ENCODE data around the gene NLRP9.
"Not testable (repeated sequence)": the region's sequence is repeated elsewhere in the genome, so short reads cannot be mapped to it uniquely, and the experiment has no call there.

NLRP9 gene

DNA sequence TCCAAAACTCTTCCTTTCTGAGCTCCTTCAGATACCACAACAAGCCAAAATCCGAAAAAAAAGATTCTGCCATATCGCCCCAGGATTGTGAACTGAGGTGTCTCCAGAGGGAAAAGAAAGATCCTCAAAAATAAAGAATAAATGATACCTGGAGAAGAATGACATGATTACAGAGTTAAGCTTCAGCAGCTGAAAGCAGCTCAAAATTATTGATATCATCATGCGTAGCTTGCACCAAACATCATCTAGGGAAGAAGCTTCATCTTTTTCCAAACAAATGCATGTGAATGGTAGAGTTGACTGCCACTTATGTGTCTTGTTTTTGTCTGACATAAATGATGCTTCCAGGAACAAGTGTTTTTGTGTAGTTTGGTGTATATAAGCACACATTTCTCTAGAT is at the start of gene NLRP9:
TSS of gene NLRP9 (minus strand) at position 101 of the 400 bp plus-strand sequence. CDS start at position 73, 28 bp downstream.
- no peak for DNase-seq (ENCODE audit: low read depth in 2 of 2, low spot score in 1 of 2)

DNA sequence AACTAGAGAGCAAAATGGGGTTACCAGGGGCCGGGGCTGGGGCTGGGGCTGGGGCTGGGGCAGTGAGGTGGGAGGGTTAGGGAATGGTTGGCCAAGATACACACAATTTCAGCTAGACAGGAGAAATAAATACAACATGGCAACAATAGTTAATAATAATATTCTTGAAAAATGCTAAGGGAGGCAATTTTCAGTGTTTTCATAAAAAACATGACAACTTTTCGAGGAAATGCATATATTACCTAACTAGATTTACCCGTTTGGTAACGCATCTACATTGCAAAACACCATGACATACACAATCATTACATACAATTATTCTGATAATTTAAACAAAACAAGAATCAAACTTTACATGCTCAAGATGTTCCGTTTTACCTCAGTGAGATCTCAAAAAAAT is 42.9 kb upstream of the NLRP9 start:
- DNase-seq (ENCODE audit: low read depth in 2 of 2, low spot score in 1 of 2): no peak

DNA sequence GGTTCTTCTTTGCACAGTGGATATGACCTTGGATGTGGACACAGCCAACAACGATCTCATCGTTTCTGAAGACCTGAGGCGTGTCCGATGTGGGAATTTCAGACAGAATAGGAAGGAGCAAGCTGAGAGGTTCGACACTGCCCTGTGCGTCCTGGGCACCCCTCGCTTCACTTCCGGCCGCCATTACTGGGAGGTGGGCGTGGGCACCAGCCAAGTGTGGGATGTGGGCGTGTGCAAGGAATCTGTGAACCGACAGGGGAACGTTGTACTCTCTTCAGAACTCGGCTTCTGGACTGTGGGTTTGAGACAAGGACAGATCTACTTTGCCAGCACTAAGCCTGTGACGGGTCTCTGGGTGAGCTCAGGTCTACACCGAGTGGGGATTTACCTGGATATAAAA is 40.1 kb upstream of the NLRP9 start:
- no peak for DNase-seq (ENCODE audit: low read depth in 2 of 2, low spot score in 1 of 2)

DNA sequence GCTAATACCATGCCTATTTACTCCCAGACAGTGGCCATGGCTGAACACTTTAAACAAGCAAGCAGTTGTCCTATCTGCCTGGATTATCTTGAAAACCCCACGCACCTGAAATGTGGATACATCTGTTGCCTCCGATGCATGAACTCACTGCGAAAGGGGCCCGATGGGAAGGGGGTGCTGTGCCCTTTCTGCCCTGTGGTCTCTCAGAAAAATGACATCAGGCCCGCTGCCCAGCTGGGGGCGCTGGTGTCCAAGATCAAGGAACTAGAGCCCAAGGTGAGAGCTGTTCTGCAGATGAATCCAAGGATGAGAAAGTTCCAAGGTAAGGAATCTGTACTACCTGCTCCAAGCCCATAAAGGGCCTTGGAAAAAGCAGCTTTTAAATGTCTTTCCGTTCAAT is 39.3 kb upstream of the NLRP9 start:
- no peak for DNase-seq (ENCODE audit: low read depth in 2 of 2, low spot score in 1 of 2)

DNA sequence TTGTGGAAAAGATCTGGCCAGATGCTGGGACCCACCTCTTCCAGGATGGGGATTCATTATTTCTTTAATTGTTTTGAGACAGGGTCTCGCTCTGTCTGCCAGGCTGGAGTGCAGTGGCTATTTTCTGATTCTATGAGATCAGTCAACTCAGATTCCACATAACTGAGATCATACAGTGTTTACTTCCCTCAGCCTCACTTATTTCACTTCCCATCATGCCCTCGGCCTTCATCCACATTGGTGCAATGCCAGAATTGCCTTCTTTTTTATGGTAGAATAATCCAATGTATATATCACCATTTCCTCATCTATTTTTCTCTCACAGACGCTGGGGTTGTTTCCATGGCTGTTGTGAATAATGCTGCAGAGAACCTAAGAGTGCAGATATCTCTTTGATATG is 31.4 kb upstream of the NLRP9 start:
- DNase-seq (ENCODE audit: low read depth in 2 of 2, low spot score in 1 of 2): not testable (repeated sequence)

DNA sequence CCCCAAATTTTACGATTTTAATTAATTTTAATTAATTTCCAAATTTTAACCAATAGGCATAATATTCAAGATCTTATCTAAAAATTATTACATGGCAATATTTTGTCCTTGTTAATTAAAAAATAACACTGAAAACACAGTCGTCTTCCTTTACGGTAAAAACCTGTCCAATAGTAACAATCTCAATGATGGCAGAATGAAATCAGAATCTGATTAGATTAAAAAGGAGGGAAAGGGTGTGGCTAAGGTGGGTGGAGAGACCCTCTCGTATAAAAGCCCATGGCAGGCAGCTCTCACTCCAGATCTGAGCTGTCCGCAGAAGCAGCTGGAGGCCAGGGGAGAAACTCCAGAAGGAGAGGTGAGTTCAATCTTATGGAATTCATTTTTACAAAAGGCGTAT is 30.6 kb upstream of the NLRP9 start, which contains the start of gene RFPL4AL1:
TSS of gene RFPL4AL1 (plus strand) at position 301 of the 400 bp plus-strand sequence. CDS start 2,687 bp downstream, outside the sequence.
- DNase-seq (ENCODE audit: low read depth in 2 of 2, low spot score in 1 of 2): not testable (repeated sequence)

DNA sequence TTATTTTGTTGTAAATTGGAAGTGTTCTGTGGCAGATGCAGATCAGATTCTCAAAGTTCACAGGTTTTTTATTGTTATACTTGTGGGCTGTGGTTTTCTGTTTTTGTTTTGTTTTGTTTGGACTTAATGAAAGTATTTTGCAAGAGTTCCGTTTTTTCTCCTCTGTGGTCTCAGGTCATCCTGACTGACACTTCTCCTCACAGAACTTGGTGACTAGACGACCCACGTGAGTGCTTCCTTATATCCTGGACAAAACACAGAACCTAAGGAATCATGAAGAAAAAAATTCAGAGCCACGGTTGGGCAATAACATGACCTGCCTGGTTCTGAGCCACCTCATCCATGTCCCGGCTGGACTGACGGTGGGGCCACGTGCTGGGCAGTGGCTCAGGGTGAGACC is 28.3 kb upstream of the NLRP9 start:
- DNase-seq (ENCODE audit: low read depth in 2 of 2, low spot score in 1 of 2): no peak

DNA sequence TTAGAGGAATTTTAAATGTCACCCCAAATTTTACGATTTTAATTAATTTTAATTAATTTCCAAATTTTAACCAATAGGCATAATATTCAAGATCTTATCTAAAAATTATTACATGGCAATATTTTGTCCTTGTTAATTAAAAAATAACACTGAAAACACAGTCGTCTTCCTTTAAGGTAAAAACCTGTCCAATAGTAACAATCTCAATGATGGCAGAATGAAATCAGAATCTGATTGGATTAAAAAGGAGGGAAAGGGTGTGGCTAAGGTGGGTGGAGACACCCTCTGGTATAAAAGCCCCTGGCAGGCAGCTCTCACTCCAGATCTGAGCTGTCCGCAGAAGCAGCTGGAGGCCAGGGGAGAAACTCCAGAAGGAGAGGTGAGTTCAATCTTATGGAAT is 20.6 kb upstream of the NLRP9 start, which contains the start of gene RFPL4A:
TSS of gene RFPL4A (plus strand) at position 301 of the 400 bp plus-strand sequence. CDS start 2,704 bp downstream, outside the sequence.
- DNase-seq (ENCODE audit: low read depth in 2 of 2, low spot score in 1 of 2): not testable (repeated sequence)

DNA sequence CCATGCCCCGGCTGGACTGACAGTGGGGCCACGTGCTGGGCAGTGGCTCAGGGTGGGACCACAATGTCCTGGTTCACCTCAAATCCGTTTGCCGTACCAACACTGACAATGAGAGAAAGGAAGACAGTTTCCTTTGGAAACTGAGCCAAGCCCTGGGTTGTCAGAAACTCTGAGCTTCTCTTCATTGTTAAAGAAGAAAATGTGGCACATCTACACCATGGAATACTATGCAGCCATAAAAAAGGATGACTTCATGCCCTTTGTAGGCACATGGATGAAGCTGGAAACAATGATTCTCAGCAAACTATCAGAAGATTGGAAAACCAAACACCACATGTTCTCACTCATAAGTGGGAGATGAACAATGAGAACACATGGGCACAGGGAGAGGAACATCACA is 18.6 kb upstream of the NLRP9 start:
- not testable (repeated sequence) for DNase-seq (ENCODE audit: low read depth in 2 of 2, low spot score in 1 of 2)

DNA sequence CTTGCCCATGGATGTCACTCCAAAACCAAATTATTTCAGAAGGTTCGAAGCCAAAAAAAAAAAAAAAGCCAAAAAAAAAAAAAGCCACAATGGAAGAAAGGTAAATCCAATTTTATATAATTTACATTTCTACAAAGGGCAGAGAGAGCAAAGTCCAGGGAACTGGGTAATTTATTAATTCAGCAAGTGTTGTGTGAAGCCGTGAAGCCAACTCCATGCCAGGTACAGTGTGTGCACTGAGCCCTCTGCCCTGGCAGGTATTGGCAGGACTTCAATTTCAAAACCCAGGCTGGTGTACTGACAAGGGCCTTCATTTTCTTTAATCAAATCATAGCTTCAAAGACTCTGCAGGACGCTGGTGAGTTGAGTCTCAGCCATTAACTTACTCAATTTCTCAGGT is 15.2 kb upstream of the NLRP9 start:
- DNase-seq (ENCODE audit: low read depth in 2 of 2, low spot score in 1 of 2): no peak

DNA sequence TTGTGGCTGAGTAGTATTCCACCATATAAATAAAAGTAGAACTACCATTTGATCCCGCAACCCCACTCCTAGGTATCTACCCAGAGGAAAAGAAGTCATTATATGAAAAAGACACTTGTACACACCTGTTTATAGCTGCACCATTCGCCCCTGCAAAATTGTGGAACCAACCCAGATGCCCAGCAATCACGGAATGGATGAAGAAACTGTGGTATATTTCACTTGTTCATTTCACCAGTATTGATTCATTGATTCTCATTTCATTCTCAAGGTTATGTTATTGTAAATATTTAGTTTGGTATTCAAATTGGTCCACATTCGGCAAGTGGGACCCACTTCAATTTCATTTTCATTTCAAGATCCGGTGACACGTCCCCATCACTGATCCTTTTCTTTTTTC is 12.5 kb upstream of the NLRP9 start:
- DNase-seq (ENCODE audit: low read depth in 2 of 2, low spot score in 1 of 2): no peak

DNA sequence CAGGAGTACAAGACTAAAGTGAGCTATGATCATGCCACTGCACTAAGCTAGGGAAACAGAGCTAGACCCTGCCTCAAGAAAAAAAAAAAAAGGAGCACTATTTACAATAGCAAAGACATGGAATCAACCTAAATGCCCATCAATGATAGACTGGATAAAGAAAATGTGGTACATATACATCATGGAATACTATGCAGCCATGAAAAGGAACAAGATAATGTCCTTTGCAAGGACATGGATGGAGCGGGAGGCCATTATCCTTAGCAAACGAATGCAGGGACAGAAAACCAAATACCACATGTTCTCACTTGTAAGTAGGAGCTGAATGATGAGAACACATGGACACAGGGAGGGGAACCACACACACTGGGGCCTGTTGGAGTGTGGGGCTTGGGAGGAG is 7.8 kb downstream of the NLRP9 start:
- not testable (repeated sequence) for DNase-seq (ENCODE audit: low read depth in 2 of 2, low spot score in 1 of 2)

DNA sequence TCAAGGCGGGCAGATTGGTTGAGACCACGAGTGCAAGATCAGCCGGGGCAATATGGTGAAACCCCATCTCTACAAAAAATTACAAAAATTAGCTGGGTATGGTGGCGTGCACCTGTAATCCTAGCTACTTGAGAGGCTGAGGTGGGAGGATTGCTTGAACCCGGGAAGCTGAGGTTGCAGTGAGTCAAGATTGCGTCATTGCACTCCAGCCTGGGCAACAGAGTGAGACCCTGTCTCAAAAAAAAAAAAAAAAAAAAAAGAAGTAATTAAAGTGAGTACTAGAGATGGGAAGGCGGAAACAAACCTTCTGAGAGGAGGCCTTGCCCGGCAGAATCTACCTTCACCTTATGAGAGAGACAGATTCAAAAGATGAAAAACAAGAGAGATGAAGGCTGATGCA is 14.7 kb downstream of the NLRP9 start:
- no peak for DNase-seq (ENCODE audit: low read depth in 2 of 2, low spot score in 1 of 2)

DNA sequence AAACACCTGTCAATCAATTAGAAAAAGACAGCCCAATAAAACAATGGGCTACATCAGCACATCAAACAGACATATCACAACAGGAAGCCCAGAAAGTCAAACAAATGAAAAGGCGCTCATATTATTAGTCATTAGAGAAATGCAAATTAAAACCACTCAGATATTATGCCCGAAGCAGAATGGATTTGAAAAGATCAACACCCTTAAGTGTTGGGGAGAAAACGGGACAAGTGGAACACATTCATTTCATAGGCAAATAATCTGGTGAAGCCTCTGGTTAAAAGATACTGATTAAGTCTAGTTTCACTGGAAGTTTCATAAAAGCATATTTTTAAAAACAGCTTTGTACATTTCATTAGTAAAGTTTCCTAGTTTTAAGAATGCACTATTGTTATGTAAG is 17.4 kb downstream of the NLRP9 start:
- no peak for DNase-seq (ENCODE audit: low read depth in 2 of 2, low spot score in 1 of 2)

DNA sequence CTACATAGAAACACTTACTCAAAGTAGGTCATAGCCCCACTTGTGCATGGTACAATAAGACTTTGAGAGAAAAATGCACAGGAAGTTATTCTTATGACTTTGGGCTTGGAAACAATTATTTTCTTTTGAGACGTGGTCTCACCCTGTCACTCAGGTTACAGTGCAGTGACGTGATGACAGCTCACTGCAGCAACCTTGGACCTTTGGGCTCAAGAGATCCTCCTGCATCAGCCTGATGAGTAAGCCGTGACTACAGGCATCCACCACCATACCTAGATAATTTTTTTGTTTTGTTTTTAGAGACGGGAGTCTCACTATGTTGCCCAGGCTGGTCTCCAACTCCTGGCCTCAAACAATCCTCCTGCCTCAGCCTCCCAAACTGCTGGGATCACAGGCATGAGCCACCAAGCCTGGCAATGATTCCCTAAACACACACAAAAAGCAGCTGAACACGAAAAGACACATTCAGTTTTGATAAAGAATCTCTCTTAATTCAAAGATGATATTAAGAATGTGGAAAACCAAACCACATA is 17.9 kb downstream of the NLRP9 start:
- DNase-seq (ENCODE audit: low read depth in 2 of 2, low spot score in 1 of 2): no peak

DNA sequence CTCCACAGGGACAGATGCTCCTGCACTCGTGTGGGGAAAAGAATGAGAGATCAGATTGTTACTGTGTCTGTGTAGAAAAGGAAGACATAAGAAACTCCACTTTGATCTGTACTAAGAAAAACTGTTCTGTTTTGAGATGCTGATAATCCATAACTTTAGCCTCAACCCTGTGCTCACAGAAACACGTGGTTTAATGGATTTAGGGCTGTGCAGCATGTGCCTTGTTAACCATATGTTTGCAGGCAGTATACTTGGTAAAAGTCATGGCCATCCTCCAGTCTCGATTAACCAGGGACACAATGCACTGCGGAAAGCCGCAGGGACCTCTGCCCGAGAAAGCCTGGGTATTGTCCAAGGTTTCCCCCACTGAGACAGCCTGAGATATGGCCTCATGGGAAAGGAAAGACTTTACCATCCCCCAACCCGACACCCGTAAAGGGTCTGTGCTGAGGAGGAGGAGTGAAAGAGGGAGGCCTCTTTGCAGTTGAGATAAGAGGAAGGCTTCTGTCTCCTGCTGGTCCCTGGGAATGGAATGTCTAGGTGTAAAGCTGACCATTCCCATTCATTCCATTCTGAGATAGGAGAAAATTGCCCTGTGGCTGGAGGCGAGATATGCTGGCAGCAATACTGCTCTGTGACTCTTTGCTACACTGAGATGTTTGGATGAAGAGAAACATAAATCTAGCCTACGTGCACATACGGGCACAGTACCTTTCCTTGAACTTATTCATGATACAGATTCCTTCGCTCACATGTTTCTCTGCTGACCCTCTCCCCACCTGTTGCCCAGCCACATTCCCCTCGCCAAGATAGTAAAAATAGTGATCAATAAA is 20.1 kb downstream of the NLRP9 start:
- DNase-seq (ENCODE audit: low read depth in 2 of 2, low spot score in 1 of 2): not testable (repeated sequence)

DNA sequence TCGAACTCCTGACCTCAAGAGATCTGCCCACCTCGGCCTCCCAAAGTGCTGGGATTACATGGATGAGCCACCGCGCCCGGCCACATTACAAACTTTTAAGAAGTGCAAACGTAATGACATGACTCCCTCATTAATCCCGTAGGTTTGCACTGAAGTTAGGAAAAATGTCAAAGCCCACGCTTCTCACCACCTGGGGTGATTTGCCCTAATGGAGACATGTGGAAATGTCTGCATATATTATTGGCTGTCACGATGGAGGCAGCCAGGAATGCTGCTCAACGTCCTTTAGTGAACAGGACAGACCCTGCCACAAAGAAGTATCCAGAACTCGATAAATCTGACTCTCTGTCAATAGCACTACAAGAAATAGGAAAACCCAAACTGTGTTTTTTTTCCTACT is 21.0 kb downstream of the NLRP9 start:
- no peak for DNase-seq (ENCODE audit: low read depth in 2 of 2, low spot score in 1 of 2)

DNA sequence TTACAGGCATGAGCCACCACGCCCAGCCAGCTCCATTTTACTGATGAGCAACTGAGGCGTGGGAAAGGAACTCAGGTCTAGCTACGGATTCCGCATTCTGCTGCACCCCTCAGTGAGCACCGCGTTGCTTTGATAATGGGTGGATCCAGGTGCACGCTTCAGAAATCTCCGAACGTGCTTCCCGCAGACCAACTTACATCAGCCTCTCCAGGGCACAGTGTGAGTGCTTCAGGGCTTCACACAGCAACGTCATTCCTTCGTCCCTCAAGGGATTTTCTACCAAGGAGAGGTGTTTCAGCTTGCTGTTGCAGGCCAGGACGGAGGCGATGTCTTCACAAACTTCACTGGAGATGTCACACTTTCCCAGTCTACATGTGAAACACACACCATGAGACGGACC is 21.7 kb downstream of the NLRP9 start:
- DNase-seq (ENCODE audit: low read depth in 2 of 2, low spot score in 1 of 2): no peak

DNA sequence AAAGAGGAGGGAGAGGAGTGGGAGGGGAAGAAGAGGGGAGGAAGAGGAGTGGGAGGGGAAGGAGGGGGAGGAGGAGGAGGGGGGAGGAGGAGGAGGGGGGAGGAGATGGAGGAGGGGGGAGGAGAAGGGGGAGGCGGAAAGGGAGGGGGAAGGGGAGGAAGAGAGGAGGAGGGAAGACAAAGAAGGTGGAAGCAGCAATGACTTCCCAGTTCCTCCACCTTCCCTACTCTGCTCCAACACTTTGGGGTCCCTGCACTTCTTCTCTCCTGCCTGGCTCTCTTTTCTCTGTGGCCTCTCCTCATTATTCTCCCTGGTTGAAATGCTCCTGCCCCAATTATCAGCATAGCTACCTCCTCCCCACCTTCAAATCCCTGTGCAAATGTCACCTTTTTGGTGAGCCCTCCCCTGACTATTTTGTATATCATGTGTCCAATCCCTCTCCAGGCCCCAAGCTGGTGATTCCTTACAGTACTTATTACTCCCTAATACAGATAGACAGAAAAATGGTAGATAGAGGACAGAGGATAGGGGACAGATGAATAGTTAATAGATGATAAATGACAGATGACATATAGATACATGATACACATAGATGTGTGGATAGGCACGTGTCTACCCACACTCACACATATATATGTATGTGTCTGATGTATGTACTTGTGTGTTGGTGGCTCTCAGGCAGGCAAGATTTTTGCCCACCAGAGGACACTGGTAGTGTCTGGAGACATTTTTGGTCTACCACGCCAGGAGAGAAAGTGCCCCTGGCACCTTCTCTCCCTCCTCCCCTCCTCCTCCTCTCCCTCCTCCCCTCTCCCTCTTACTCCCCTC is 25.2 kb downstream of the NLRP9 start:
- DNase-seq (ENCODE audit: low read depth in 2 of 2, low spot score in 1 of 2): no peak

DNA sequence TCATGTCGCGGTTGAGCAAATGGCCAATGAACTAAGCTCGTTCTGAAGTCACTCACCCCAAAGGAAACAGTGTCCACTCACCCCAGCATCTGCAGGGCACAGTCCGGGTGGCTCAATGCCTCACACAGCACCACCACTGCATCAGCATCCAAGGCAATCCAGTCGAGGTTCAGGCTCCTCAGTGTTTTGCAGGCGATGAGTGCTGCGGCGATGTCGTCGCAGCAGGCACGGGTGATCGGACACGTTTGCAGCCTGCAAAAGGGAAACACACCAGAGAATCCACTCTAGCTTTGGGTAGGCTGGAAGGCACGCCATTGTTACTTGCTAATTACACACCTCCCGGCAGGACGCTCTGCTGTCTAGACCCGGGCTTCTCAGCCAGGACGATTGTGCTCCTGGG is 26.5 kb downstream of the NLRP9 start:
- no peak for DNase-seq (ENCODE audit: low read depth in 2 of 2, low spot score in 1 of 2)

DNA sequence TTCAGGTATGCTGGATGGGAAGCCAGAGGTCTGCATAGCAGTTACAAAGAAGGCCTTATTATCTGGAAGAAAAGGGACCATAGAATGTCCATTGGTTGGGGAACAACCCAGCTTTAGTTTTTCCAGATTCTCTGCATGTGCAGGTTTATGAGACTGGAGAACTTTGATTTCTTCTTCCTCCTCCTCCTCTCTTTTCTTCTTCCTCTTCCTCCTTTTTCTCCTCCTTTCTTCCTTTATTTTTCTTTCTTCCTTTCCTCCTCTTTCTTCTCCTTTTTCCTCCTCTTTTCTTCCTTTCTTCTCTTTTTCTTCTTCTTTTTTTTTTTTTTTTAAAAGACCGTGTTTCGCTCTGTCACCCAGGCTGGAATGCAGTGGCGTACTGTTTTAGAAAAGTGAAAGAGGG is 32.2 kb downstream of the NLRP9 start:
- no peak for DNase-seq (ENCODE audit: low read depth in 2 of 2, low spot score in 1 of 2)
